ENCODE measurements around the gene IL18BP. TPM values are rescaled to one million over a fixed set of nuclear protein-coding genes. Genes with fewer than 3 reads are reported as not detected.

IL18BP gene
- total RNA-seq, 2 donors from 2014 or later: 3.1 to 9.6 TPM

DNA sequence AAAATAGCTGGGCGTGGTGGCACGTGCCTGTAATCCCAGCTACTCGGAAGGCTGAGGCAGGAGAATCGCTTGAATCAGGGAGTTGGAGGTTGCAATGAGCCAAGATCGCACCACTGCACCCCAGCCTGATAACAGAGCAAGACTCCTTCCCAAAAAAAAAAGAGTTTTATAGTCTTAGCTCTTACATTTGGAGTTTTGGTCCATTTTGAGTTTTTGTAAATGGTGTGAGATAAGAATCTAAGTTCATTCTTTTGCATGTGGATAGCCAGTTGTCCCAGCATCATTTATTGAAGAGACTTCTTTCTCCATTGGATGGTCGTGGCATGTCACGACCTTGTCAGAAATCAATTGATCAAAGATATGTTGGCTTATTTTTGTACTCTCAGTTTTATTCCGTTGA is 35.2 kb upstream of the IL18BP start:
- H3K27me3 ChIP-seq: no peaks in the 10 kb centered on the region
- intact Hi-C loops (cut with DNase I): no loop called here
- ATAC-seq (no peak), DNase-seq (no peak)
- H3K4me1 ChIP-seq: no peaks in the 10 kb centered on the region
- no peak overlapping the region for H3K4me3 ChIP-seq
- TF ChIP-seq CTCF (IDR thresholded peaks at IDR 0.05) (no peak), POLR2A (IDR thresholded peaks at IDR 0.05) (no peak)
- no peak overlapping the region for H3K27ac ChIP-seq
- no peaks in the 10 kb centered on the region for H3K9me3 ChIP-seq
- WGBS, 2 donors: 84 to 90% methylated on average over 8 of the region's 8 CpGs
- no peaks in the 10 kb centered on the region for H3K36me3 ChIP-seq (replicated peaks in 1 of 2; ENCODE audit: insufficient read depth in 1 of 2, low read depth in 2 of 2)

DNA sequence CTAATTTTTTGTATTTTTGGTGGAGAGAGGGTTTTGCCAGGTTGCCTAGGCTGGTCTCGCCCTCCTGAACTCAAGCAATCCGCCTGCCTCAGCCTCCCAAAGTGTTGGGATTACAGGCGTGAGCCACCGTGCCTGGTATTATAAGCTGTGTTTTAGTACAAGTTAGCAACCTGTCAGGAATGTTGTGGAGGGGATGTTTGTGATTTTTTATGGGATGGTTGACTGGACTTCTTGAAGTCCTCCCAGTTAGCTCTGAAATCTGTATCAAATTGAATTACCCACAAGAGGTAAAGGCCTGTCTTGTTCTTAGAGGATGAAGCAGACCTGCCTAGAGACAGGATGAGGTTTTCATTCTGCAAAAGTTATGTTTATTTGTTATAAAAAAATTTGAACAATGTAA is 34.1 kb upstream of the IL18BP start:
- intact Hi-C loops (cut with DNase I): no loop called here
- Histone ChIP-seq H3K36me3 (replicated peaks in 1 of 2; ENCODE audit: insufficient read depth in 1 of 2, low read depth in 2 of 2) (peaks cover 0 to under 1% of the 10 kb centered on the region in 2 donors), H3K4me3 (no peak overlapping the region), H3K27me3 (no peaks in the 10 kb centered on the region), H3K27ac (no peak overlapping the region), H3K9me3 (no peaks in the 10 kb centered on the region), H3K4me1 (no peaks in the 10 kb centered on the region)
- ATAC-seq (no peak), DNase-seq (no peak)
- 91 to 100% methylated on average over 4 of the region's 4 CpGs for WGBS, 2 donors
- TF ChIP-seq POLR2A (IDR thresholded peaks at IDR 0.05) (no peak), CTCF (IDR thresholded peaks at IDR 0.05) (no peak)

DNA sequence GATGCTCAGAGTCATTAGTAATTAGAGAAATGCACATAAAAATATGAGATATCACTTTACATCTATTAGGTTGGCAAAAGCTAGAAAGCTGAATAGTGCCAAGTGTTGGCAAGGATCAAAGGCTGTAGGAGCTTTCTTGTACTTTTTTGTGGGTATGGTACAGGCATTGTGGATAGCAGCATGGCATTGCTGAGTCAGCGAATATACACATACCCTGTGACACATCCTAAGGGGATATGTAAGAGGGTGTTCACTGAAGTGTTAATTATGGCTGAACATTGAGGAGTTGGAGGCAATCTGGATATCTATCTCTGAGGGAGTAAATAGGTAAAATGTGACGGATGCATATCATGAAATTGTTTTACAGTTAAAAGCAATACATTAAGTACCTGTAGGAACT is 27.0 kb upstream of the IL18BP start:
- H3K27ac ChIP-seq: no peak overlapping the region
- H3K4me3 ChIP-seq: no peak overlapping the region
- no peak for DNase-seq
- no peak for TF ChIP-seq CTCF (IDR thresholded peaks at IDR 0.05)
- no peak for TF ChIP-seq POLR2A (IDR thresholded peaks at IDR 0.05)
- peaks cover 0 to 1% of the 10 kb centered on the region in 2 donors for H3K36me3 ChIP-seq (replicated peaks in 1 of 2; ENCODE audit: insufficient read depth in 1 of 2, low read depth in 2 of 2)
- H3K27me3 ChIP-seq: no peaks in the 10 kb centered on the region
- intact Hi-C loops (cut with DNase I): no loop called here
- H3K4me1 ChIP-seq: no peaks in the 10 kb centered on the region
- no peak for ATAC-seq
- WGBS, 2 donors: 96 to 97% methylated on average over 2 of the region's 2 CpGs
- H3K9me3 ChIP-seq: no peaks in the 10 kb centered on the region

DNA sequence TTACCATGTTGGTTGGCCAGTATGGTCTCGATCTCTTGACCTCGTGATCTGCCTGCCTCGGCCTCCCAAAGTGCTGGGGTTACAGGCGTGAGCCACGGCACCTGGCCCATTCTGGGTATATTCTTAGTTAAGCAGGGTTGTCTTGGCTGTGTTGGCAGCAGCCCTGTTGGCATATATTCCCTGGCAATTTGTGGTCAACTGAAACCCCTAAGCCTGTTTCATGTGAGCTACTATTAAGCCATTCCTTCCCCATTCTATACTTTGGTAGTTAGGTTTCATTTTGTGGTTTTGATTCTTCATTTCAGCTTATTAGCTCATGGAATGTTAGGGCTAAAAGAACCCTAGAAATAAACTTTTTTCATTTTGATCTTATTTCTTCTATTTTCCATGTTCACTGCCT is 22.2 kb upstream of the IL18BP start:
- DNase-seq: no peak
- Histone ChIP-seq H3K27me3 (no peaks in the 10 kb centered on the region), H3K9me3 (no peaks in the 10 kb centered on the region), H3K4me1 (no peaks in the 10 kb centered on the region), H3K4me3 (no peak overlapping the region), H3K27ac (no peak overlapping the region), H3K36me3 (replicated peaks in 1 of 2; ENCODE audit: insufficient read depth in 1 of 2, low read depth in 2 of 2) (no peaks in the 10 kb centered on the region)
- no peak for ATAC-seq
- TF ChIP-seq POLR2A (IDR thresholded peaks at IDR 0.05) (no peak), CTCF (IDR thresholded peaks at IDR 0.05) (no peak)
- intact Hi-C loops (cut with DNase I): no loop called here
- WGBS, 2 donors: 82 to 90% methylated on average over 5 of the region's 5 CpGs

- TF ChIP-seq POLR2A (IDR thresholded peaks at IDR 0.05): no peak
- TF ChIP-seq CTCF (IDR thresholded peaks at IDR 0.05): no peak
- no peaks in the 10 kb centered on the region for H3K27me3 ChIP-seq
- DNase-seq (no peak), ATAC-seq (no peak)
- H3K36me3 ChIP-seq (replicated peaks in 1 of 2; ENCODE audit: insufficient read depth in 1 of 2, low read depth in 2 of 2): no peaks in the 10 kb centered on the region
- WGBS, 2 donors: 44 to 56% methylated on average over 1 of the region's 1 CpG
- H3K27ac ChIP-seq: no peak overlapping the region
- H3K4me3 ChIP-seq: no peak overlapping the region
- H3K9me3 ChIP-seq: no peaks in the 10 kb centered on the region
- intact Hi-C loops (cut with DNase I): no loop called here
- no peaks in the 10 kb centered on the region for H3K4me1 ChIP-seq
These were observed 21.6 kb upstream of the IL18BP start for GRCh38 chr11:71977090-71977489.
